GM19395 (cell line): ENCODE measurements around the gene CD226.
"Not testable (repeated sequence)": the region's sequence is repeated elsewhere in the genome, so short reads cannot be mapped to it uniquely, and the experiment has no call there.

Experiments
- ATAC-seq: cut with Tn5 transposase; IDR thresholded peaks from one replicate; pipeline ENCODE4 v1.9.1; 2021; ENCODE audit warnings: mild to moderate bottlenecking, moderate library complexity; ENCODE audit not compliant: unreplicated experiment

The CD226 gene

DNA sequence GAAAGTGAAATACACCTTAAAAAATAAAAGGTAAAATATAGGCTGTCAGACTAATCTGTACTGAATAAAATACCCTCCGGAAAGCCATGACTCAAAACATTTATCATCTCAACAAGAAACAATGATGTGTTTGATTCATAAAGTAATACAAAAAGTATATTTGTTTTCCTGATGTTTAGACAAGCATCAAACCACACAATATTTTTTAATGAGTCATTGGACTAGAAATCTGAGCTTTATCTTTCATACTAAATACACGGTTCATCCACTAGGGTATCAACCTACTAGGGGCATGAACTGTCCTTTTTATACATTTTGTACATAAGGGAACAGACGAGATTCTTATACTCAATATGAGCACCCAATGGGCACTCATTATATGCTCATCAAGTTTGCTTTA lies 31.3 kb downstream of the CD226 start:
- ATAC-seq: no peak

DNA sequence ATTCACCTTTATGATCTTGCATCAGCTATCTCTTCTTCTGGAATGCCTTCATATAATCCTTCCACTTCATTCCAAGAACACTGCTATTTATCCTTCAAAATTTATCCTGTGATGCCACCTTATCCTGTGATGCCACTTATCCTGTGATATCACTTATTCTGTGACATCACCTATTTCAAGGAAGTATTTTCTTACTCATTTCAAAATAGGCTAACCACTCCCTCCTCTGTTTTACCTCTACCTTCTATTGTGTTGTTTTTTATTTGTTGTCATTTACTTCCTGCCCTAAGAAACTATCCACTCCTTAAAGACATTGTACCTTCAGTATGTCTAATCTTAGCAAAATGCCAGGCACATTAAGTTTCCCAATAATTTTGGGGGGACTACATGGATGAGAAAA lies 38.8 kb downstream of the CD226 start:
- no peak for ATAC-seq

DNA sequence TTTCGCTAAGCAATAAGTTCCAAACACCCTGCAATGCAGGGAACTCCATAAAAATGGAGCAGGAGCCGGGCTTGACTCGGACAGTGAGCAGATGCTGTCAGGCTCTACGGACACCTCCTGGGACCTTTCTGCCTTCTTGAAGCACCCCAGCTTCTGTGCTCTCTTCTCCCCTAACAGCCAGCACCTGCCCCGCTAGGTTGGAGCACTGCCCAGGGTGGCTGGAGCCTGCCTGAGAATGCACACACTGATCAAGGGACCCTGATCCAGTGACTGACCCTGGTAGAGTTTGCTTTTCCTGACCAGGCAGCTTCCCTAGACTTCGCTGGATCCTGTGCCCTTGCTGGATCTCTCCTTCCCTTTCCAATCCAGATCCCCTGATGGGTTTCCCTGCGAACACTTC lies 40.9 kb downstream of the CD226 start:
- no peak for ATAC-seq

DNA sequence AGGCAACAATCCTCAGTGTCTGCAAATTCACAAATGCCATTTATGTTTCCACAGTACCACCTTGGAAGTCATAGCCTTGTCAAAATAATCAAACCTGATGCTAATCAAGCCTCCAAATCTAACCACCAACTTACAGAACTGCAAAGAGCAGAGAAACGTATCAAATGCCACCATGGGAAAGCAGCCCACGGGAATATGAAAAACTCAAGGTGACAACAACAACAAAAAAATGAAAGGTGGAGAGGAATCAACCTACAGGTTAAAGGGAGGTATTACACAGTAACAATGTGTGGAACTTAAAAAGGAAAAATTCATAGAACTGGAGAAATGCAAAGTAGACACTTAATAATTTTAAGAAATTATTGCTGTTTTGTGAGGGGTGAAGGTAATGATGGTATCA lies 46.7 kb downstream of the CD226 start:
- ATAC-seq: no peak

DNA sequence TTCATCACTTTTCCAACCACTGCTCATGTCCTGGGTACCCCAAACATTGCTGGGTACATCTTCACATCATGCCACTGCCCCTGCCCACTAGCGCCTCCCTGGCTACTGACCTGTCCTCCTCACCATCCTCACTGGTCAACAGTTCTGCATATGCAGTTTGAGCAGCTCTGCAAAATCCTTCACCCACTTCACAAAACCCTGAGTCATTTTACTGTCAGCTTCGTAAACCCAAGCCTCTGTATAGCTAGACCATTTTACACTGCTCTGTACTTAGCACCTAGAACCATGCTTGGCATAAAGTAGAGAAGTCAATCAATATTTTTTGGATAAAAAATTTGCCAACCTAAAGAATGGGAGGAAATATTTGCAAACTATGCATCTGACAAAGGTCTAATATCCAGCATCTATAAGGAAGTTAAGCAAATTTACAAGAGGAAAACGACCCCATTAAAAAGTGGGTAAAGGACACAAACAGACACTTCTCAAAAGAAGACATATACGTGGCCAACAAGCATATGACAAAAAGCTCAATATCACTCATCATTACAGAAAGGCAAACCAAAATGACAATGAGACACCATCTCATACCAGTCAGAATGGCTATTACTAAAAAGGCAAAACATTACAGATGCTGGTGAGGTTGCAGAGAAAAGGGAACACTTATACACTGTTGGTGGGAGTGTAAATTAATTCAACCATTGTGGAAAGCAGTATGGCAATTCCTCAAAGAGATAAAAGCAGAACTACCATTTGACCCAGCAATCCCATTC lies 48.3 kb downstream of the CD226 start:
- not testable (repeated sequence) for ATAC-seq

DNA sequence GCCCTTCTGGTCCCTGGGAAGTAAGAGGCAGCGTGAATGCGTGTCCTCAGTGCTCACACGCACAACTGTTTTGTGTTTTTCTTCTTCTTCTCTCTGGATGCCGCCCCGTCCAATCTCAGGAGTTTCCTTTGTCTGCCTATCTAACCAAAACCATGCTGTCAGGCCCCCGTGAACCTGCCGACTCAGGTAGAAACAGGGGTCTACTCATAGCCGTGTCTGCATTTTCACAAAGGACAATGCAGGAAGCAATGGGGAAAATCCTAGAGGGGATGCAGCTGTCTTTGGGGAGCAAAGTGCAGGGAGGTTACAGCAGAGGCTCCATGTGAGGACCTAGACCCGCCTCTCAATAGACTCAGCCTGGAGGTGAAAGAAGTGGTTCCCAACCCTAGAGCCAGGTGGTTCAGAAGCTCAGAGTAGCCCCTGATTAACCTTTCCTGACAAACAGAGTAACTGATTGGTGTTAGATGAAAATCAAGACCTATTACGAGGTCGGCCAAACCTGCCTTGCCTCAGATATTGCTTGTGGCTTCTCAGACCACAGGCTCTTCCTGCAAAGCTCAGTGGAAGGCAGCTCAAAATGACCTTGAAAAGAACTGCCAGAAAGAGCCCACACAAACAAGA lies 49.3 kb downstream of the CD226 start:
- ATAC-seq: peak; percentile 55

DNA sequence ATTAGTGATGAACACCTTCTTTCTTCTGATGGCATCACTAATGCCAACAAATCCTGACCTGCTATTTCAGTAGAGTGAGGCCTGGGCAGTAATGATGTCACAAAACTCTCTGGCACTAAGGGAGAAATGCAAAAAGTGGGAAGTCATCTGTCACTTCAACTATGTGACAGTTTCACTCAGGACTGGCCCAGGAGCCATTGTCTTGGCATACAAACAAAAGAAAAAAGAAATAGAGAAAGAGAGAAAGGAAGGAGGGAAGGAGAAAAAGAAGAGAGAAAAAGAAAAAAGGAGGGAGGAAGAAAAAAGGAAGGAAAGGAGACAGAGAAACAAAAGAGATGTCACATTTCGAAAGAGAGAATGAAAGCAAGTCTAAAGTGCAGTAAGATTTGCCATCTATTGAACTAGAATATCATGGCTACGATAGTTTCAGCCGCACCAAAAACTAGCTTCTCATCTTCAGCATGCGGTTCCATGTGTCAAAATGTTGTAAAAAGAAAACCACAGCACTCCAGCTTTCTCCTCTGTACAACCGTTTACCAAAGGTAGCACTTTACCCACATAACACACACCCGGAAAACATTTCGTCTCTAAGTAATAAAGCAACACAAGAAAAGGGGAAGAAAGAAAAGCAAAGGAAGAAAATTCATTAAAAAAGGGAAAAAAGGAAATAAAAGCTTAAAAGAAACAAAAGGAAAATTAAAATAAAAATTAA lies 50.1 kb downstream of the CD226 start:
- ATAC-seq: peak; percentile 64

DNA sequence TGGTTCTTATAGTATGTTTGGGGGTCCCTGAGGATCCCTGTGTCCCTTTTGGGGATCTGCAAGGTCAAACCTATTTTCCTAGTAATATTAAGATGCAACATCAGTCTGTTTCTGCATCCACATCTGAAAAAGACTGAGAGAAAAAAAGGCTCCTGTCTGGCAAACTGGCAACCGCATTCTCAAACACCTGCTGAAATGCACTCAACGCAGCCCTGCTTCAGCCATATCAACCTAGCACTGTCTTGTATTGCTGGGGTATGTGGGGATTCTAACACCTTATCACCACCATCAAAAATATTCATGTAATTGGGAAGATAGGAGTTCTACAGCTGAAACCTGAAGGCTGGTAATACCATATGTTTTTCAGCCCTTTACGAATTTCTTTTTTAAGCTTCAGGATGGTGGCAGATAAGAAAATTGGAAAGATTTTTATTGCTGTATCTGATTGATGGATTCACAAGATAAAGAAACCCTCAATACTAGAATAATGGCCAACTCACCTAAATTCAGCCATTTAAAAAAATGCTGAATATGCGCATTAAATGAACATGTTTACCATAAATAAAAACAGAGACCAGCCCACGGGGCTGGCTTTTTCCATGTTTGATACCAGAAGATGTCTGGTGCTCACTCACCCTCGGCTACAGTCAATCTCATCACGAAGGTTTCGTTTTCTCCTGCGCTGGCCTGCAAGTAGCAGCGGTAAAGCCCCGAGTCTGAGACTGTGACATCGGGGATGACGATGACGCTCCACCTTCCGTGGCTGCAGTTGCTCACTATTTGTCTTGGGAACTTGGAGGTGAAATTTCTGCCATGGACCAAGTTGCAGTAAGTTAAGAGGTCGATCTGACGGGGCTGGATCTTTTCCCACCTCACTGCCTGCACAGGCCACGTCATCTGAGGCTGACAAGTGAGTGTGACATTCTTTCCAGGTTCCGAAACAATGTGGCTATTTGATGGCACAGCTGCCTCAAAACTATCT lies 52.3 kb downstream of the CD226 start:
- no peak for ATAC-seq

DNA sequence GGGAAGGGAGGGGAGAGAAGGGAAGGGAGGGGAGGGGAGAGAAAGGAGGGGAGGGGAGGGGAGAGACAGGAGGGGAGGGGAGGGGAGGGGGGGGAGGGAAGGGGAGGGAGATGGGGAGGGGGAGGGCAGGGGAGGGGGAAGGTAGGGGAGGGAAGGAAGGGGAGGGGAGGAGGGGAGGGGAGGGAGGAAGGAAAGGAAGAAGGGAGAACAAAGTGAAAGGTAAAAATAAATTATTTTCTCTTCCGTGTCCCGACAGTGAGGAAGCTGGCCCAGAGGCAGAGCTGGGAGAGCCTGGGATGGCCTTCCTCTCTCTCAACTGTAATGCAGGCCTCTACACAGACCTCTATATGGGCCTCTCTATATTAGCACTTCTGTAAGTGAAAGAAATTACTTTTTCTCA lies 53.2 kb downstream of the CD226 start:
- no peak for ATAC-seq

DNA sequence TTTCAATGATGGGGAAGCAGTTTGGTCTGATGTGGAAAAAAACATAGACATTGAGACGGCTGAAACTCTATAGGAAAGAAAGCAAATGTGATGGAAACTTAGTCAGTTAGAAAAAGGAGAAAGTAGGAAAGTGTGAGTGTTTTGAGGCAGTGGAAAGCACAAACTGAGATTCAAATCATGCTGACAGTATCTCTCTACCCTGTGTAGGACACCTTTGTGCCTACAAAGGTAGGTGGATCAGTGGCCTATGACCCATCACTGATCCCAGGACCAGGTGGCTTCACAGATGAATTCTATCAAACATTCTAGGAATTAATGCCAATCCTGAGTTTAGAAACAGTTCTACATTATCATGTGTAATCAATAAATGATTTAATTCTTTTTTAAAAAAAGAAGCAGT lies 57.1 kb downstream of the CD226 start:
- ATAC-seq: no peak

DNA sequence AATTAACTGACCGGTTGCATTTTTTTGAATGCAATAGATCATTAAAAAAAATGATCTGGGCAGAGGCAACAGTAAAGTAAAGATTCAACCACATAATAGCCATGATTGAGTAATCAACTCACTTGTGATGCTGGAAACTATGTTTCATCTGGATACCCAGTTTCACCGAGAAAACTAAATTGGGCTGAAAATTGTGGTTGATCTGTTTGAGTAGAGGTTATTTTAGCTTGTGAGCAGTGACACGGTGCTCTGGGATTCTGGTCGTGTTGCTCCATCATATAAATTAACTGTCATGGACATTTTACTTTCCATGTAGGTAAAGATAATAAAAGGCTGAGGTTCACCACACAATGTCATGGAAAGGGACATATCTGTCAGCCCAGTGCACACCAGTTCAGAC lies 58.7 kb downstream of the CD226 start:
- no peak for ATAC-seq

DNA sequence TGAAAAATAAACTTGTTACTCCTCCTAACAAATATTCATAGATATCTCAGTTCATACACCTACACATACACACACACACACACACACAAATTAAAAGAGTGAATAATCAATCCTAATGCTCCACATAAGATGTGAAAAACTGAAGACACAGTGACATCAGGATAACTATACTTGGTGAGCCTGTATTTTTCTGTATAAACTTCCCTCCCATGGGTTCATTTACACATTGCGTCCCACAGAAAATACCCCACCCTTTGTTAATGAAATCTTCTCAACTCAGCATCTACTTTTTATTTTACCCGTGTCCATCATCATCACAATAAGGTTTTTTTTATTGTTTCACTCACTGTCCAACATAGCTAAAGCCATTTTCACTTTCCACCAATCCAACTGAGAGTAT lies 60.4 kb downstream of the CD226 start:
- ATAC-seq: no peak

DNA sequence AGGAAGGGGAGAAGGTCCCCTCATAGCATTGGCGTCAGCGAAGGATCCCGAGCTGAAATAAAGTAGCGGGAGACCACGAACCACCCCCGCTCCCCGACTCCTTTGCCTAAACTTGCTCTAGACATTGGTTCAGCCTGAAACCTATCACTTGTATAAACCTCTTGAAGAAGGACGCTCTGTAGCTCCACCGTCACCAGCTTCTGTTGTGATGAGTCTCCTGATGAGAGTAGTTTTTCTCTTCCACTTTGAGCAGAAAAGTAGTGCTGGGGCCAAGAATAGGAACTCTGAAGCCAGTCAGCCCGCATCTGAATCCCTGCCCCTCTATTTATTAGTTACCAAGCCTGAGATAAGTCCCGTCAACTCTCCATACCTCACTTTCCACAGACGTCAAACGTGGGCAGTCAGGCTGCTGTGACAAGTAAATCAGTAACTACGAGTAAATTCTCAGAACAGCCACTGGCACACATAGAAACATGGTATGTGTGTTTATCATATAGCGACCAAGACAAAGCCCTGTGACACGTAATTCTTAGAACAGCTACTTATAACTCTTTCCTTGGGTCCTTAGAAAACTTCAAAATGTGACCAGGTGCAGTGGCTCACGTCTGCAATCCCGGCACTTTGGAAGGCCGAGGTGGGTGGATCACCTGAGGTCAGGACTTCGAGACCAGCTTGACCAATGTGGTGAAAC lies 61.7 kb downstream of the CD226 start:
- ATAC-seq: peak; percentile 85

DNA sequence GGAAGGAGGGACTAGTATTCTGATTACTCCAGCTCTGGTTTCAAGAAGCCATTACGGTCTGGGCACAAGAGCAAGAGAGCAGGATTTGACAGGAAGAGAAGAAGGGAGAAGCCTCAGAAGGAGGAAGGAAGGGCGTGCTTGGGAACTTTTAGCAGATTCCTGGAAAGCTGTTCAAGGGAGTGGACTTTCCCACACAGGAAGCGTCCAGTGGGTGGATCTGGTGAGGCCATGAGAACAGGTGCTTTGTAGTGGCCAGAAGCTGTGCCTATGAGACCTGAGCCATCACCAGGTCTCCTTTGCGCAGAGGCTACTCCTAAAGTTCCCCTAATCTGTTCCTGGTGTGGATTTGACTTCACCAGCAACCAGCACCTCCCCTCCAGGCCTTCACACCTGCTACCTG lies 62.3 kb downstream of the CD226 start:
- ATAC-seq: no peak

DNA sequence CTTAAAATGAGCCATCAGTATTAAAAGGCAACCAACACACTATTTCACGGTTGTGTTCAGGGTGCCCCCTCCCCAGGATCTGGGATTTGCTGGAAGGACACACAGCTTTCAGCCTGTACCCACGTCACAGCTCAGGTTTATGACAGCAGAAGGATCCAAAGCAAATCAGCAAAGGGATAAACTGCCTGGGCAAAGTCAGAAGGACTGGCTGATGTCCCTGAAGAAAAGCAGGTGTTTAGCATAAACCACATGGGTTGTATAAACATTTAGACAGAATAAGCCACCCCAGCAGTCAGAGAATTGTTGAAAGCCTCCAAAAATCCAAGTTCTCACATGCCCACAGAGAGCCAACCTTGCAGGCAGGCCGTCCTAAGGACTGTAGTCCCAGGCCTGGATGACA lies 63.9 kb downstream of the CD226 start:
- ATAC-seq: no peak

DNA sequence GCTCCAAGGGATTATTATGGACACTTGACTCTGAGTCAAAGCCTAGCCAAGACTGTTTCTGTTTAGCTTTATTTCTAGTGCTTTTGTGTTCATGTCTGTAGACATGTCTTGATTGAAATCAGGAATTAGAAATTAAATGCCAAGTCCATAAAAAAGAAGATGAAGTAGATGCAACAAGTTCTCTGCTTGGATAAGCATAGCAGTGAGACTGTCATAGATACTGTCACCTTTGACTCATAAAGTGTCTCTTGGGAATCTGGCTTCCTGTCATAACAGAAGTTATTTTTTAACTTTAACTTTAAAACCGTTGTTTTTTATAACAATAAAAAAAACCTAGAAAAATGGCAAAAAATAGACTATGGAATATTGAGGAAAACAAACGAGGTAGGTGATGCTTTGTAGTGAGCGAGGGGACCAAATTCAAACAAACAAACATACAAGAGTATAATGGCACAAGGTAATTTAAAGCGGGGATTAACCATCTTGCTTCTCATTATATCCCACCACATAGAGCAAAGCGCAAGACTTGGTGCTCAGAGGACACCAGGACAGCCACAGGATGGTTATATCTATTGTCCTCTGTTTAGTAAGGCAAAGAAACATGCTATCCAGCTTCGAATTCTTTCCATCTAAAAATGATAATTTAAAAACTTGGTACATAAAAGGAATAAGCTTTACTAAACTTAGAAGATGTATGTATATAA lies 64.6 kb downstream of the CD226 start:
- ATAC-seq: peak; percentile 52

DNA sequence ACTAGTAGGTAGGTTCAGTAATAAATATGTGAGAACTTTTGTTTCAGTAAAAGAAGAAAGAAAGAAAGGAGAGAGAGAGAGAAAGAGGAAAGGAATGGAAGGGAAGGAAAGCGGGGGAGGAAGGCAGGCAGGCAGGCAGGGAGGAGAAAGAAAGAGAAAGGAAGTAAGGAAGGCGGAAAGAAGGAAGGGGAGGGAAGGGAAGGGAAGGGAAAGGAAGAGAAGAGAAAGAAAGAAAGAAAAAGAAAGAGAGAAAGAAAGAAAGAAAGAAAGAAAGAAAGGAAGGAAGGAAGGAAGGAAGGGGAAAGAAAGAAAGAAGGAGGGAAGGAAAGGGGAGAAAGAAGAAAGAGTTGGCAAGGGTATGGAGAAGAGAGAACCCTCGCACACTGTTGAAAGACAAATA lies 67.6 kb downstream of the CD226 start:
- no peak for ATAC-seq

DNA sequence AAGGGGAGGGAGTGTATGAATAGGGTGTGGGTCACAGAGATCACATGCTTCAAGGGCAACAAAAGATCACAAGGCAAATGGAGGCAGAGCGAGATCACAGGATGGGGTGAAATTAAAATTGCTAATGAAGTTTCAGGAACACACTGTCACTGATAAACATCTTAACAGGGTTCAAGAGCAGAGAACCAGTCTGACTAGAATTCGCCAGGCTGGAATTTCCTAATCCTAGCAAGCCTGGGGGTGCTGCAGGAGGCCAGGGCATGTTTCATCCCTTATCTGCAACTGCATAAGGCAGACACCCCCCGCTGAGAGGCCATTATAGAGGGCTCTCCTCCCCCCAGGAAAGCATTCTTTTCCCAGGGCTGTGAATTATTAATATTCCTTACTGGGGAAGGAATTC lies 68.6 kb downstream of the CD226 start:
- ATAC-seq: not testable (repeated sequence)

DNA sequence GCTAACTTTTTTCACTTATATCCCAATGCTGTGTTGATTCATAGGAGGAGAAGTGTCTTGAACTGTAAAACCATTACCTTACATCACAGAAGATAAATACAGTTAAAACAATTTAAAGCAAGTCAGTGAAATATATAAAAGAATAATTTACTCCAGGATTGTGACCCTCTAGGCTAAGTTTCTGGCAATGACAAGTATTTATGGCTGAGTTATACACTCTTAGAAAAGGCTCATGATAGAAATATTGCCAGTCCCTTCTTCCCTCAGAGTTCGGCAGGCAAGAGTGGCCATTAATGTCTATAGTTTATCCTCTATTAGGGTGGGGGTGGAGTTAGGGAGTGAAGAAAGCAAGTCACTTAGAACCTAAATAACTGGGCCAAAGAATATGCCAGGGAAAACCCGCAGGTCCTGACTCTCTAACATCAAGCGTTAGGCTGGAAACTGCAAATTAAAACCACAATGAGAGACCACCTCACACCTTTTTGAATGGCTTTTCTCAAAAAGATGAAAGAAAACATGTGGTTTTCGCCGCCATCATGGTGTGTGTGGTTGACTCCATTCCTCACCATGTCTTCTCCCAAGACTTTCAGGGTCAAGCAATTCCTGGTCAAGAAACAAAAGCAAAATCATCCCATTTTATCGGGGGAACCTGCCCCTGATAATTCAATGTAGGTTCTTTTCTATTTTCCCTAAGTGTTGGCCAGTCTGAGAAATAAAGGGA lies 69.3 kb downstream of the CD226 start:
- ATAC-seq: no peak
